Kidney (tissue), 14 donors: ENCODE results near the gene MAML2. TPM values are rescaled to one million over a fixed set of nuclear protein-coding genes. Genes with fewer than 3 reads are reported as not detected.

ENCODE experiments used
- DNase-seq, 5 donors: peaks; one replicate each; pipeline ENCODE4 v3.0.0-alpha.2; 2013 to 2020
- FAIRE-seq: peaks from 2 replicates; lab custom pipeline; 2012; peaks lifted over from hg19 to GRCh38; lab: Jason Lieb, UNC
- H3K27ac ChIP-seq, 2 donors: one replicate each; pipeline ENCODE4 v1.7.0; 2013; ENCODE audit warnings: low read depth in 2 of 2, low read length in 2 of 2, inconsistent platforms in 1 of 2
- H3K27me3 ChIP-seq: one replicate; pipeline ENCODE4 v1.7.1; 2013; ENCODE audit warnings: low read length, inconsistent platforms; ENCODE audit not compliant: control insufficient read depth, insufficient read depth
- H3K36me3 ChIP-seq, 3 donors: one replicate each; pipeline versions ENCODE4 v1.7.0 to v1.7.1; 2013; ENCODE audit warnings: low read length in 3 of 3, control low read depth in 1 of 3, inconsistent platforms in 1 of 3; ENCODE audit not compliant: insufficient read depth in 3 of 3, control insufficient read depth in 2 of 3
- H3K4me1 ChIP-seq, 3 donors: one replicate each; pipeline versions ENCODE4 v1.7.0 to v1.7.1; 2013; ENCODE audit warnings: low read length in 3 of 3, inconsistent platforms in 1 of 3, low read depth in 1 of 3; ENCODE audit not compliant: control insufficient read depth in 2 of 3, insufficient read depth in 2 of 3
- H3K4me3 ChIP-seq, 3 donors: one replicate each; pipeline versions ENCODE4 v1.7.0 to v1.8.1; 2013; ENCODE audit warnings: low read length in 3 of 3, control low read depth in 1 of 3, inconsistent platforms in 1 of 3
- H3K9ac ChIP-seq, 3 donors: one replicate each; pipeline versions ENCODE4 v1.7.0 to v1.7.1; 2013; ENCODE audit warnings: low read length in 3 of 3, control low read depth in 1 of 3, inconsistent platforms in 1 of 3
- H3K9me3 ChIP-seq, 3 donors: one replicate each; pipeline versions ENCODE4 v1.7.0 to v1.7.1; 2013; ENCODE audit warnings: low read length in 3 of 3, control low read depth in 1 of 3, inconsistent platforms in 1 of 3; ENCODE audit not compliant: control insufficient read depth in 2 of 3, insufficient read depth in 1 of 3
- intact Hi-C: fragments of 100-400 bp; cut with DNase I; formaldehyde crosslinking; loops from one replicate; pipeline ENCODE4 v1.11.1; 2022
- polyA plus RNA-seq: library from polyadenylated mRNA; stranded (reverse); fragments of 350-450 nt; fragmentation: Illumina TruSeq; extraction: RNeasy Lipid Tissue Mini Kit (QIAGEN cat#74804); gene quantifications from one replicate; pipeline ENCODE4 v1.2.3, GENCODE V29; 2014; ENCODE audit warnings: low read depth, low replicate concordance; ENCODE audit not compliant: insufficient read depth
- total RNA-seq: library from RNA; stranded (reverse); fragmentation: NEBNext Ultra II Directional; extraction: Animal tissue kit (Norgen Biotek cat#: 25700); gene quantifications from one replicate; pipeline ENCODE4 v1.2.1, GENCODE V29; 2021
- TF ChIP-seq, protein P1 (sequence below): IDR thresholded peaks from 3 replicates; pipeline ENCODE4 v1.5.1; 2012; ENCODE audit warnings: mild to moderate bottlenecking, moderate library complexity, borderline replicate concordance; ENCODE audit not compliant: insufficient read depth; ENCODE audit errors: extremely low read depth
- donor health status: control.
- donor health status: control.
- donor health status: control.
- donor health status: control.
- donor health status: control.
- donor health status: DM: yes; HTN: yes; CAD: no.
- donor health status: Normal renal cell carcinoma (clear cell type).

The MAML2 gene
- total and polyA plus RNA-seq, 2 donors from 2014 or later, result 4.9 to 32.3 TPM

DNA sequence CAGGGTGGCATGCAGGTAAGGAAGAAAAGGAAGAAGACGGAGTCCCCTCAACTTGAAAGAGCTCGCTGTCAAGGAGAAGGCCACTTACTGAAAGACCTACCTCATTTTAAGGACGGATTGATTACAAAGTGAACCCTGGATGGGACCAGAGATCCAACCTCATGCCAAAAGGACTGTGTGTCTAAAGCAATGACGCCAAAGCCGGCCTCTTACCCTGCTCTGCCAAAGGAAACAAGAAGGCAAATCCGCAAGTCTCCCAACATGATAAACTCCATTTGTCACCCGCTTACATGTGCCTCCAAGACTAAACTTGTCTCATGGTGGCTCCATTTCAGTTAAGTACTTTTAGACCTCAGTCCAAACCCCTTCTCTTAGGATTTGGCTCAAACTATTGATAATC lies 270.4 kb downstream of the MAML2 start:
- FAIRE-seq, result no peak
- no peak for DNase-seq
- no peak overlapping the region for H3K4me3 ChIP-seq
- H3K27ac ChIP-seq, result peak overlapping the region in 1 of 2 donors; percentile 10
- peaks cover 18 to 38% (median 31%) of the 10 kb centered on the region in 3 donors for H3K4me1 ChIP-seq
- intact Hi-C loops, result no loop called here
- TF ChIP-seq, protein P1, sequence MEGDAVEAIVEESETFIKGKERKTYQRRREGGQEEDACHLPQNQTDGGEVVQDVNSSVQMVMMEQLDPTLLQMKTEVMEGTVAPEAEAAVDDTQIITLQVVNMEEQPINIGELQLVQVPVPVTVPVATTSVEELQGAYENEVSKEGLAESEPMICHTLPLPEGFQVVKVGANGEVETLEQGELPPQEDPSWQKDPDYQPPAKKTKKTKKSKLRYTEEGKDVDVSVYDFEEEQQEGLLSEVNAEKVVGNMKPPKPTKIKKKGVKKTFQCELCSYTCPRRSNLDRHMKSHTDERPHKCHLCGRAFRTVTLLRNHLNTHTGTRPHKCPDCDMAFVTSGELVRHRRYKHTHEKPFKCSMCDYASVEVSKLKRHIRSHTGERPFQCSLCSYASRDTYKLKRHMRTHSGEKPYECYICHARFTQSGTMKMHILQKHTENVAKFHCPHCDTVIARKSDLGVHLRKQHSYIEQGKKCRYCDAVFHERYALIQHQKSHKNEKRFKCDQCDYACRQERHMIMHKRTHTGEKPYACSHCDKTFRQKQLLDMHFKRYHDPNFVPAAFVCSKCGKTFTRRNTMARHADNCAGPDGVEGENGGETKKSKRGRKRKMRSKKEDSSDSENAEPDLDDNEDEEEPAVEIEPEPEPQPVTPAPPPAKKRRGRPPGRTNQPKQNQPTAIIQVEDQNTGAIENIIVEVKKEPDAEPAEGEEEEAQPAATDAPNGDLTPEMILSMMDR, result no peak
- no peaks in the 10 kb centered on the region for H3K36me3 ChIP-seq
- no peak overlapping the region for H3K9ac ChIP-seq
- H3K27me3 ChIP-seq, result no peaks in the 10 kb centered on the region
- H3K9me3 ChIP-seq, result no peaks in the 10 kb centered on the region

DNA sequence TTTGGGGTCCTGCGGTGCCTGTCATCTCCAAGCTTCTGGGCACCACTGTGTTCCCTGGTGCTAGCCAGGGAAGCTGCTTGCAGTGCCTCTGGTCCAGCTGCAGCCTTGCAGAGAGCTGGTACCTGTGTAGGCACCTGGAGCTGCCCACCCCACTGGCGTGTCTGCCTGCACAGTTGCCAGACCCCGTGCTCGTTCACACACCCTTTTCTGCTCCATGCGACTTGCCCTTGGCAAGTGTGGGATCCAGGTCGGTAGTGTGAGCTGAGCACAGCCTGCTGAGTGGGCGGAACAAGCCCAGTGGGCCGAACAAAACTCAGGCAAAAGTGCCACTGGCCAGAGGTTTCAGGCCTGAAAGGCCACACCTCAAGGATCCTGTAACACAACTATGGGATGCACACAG lies 272.5 kb downstream of the MAML2 start:
- DNase-seq, result peak in 1 of 5 donors; percentile 73
- Histone ChIP-seq H3K4me1 (peaks cover 14 to 32% (median 22%) of the 10 kb centered on the region in 3 donors), H3K36me3 (no peaks in the 10 kb centered on the region), H3K27me3 (no peaks in the 10 kb centered on the region), H3K4me3 (no peak overlapping the region), H3K9me3 (no peaks in the 10 kb centered on the region), H3K27ac (peak overlapping the region in 1 of 2 donors; percentile 48), H3K9ac (no peak overlapping the region)
- intact Hi-C loops, result no loop called here
- no peak for FAIRE-seq
- TF ChIP-seq, protein P1, result no peak

DNA sequence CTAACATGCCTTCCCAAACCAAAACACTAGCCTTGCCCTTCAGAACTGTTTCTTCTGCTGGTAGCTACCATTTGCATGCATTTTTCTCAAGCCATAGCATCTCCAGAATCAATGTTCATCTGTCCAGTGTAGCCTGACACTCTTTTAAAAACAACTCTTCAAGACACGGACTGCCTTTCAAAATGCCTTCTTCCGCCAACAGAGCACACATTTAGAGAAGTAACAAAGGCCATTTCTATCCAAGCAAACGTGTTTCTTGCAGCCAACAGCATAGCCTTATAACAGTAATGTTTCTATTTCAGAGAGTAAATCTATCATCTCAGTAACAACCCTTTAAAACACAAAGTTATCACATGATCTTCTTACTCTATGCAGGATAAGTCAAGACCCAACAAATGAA lies 275.8 kb downstream of the MAML2 start:
- Histone ChIP-seq H3K9ac (no peak overlapping the region), H3K4me1 (peaks cover 9 to 21% (median 14%) of the 10 kb centered on the region in 3 donors), H3K9me3 (no peaks in the 10 kb centered on the region), H3K36me3 (no peaks in the 10 kb centered on the region), H3K27me3 (no peaks in the 10 kb centered on the region), H3K4me3 (no peak overlapping the region), H3K27ac (no peak overlapping the region)
- DNase-seq (no peak), FAIRE-seq (no peak)
- TF ChIP-seq, protein P1, result no peak
- intact Hi-C loops, result no loop called here

DNA sequence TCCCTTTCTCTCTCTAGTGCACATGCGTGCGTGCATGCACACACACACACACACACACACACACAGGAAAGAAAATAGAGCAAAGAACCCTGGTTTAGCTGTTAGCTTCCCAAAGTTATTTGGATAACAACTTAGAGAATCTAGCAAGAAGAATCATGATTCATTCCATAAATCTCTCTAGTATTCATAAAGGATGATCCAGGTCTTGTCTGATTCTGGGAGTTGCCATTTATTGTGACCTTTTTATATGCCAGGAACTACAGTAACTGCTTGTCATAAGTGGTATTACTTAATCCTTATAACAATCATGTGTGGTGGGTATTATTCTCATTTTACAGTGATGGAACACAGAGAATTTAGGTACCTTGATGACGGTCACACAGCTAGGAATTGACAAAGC lies 277.6 kb downstream of the MAML2 start:
- Histone ChIP-seq H3K9me3 (no peaks in the 10 kb centered on the region), H3K27ac (no peak overlapping the region), H3K4me3 (no peak overlapping the region), H3K9ac (no peak overlapping the region), H3K4me1 (peaks cover 7 to 15% (median 8%) of the 10 kb centered on the region in 3 donors), H3K36me3 (no peaks in the 10 kb centered on the region), H3K27me3 (no peaks in the 10 kb centered on the region)
- TF ChIP-seq, protein P1, result no peak
- FAIRE-seq (no peak), DNase-seq (no peak)
- intact Hi-C loops, result no loop called here
